Measurements from ENCODE around the gene LMO7.

Gene LMO7

DNA sequence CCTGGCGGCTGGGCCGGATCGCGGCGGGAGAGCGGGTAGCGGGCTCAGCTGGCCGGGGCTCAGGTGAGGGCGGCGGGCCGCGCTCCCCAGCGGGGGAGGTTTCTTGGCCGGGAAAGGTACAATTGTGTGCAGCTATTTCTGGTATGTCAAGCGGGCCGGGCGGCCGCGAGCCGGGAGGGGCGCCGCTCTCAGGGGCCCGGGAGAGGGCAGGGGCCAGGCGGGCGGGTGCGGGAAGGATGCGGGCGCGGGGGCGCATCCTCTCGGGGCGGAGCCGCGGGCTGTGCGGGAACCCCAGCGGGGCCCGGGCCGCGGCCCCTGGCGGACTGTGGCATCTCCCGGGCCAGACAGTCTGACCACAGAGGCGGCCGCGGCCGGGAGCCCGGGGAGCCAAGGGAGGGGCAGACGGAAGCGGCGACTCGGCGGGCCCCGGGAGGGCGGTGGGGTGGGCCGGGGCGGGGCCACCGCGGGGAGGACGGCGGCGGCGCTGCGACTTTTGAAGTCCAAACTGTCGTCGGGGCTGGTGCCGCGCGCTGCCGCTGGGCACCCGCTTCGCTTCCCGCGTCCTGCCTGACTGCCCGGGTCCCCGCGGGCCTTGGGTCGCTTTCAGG lies at the start of gene LMO7:
Gene LMO7 (plus strand): TSS at position 503 of the 608 bp plus-strand sequence. CDS start 328 bp downstream, outside the sequence.
- DNase-seq (ENCODE audit: low read depth), result no peak

GRCh38 chr13:75587679-75588078 lies 48.5 kb upstream of the LMO7 start:
- no peak for DNase-seq (ENCODE audit: low read depth)

- no peak for DNase-seq (ENCODE audit: low read depth)
Observed at GRCh38 chr13:75596657-75597182, 39.4 kb upstream of the LMO7 start.

DNA sequence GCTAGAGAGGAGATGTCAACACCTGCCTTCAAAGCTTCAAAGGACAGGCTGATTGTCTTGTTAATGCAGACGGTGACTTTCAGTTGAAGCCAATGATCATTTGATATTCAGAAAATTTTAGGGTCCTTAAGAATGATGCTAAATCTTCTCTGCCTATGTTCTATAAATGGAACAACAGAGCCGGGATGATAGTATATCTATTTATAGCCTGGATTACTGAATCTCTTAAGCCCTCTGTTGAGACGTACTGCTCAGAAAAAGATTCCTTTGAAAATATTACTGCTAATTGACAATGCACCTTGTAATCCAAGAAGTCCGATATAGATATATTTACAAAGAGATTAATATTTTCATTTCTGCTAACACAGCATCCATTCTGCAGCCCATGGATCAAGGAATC lies 35.8 kb upstream of the LMO7 start:
- no peak for DNase-seq (ENCODE audit: low read depth)

- no peak for DNase-seq (ENCODE audit: low read depth)
Observed at GRCh38 chr13:75603038-75603437, 33.1 kb upstream of the LMO7 start.

DNA sequence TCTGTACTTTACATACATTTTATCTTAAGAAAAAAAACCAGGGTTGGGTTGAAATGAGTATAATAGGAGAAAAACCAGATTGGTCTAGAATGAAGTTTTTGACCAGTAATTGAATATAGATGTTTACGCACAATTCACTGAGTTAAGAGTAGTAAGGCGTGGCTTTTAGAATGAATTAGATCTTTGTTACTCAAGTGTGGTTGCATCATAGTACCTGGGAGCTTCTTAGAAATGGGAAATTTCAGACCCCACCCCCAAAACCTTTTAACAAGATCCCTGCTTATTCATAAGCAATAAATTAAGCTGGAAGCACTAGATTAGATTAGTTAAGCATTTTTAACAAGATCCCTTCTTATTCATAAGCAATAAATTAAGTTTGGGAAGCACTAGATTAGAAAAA lies 28.7 kb upstream of the LMO7 start:
- no peak for DNase-seq (ENCODE audit: low read depth)

DNA sequence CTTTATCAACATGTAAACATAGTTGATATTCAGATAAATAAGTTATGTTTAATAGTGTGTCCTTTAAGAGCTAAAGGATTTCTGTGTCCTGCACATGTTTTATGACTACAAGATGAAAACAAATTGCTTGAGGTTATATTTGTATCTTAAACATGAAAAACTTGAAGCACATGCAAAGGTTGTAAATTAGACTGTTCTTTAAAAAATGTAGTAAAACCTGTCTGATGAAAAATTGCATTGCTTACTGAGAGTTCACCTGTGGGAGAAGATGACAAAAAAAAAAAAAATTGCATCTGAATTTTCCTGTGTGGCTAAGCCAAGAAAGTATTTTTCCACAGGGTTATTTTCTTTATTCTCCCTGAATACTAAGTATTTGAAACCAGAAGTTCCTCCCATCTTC lies 25.7 kb upstream of the LMO7 start:
- DNase-seq (ENCODE audit: low read depth), result no peak

DNA sequence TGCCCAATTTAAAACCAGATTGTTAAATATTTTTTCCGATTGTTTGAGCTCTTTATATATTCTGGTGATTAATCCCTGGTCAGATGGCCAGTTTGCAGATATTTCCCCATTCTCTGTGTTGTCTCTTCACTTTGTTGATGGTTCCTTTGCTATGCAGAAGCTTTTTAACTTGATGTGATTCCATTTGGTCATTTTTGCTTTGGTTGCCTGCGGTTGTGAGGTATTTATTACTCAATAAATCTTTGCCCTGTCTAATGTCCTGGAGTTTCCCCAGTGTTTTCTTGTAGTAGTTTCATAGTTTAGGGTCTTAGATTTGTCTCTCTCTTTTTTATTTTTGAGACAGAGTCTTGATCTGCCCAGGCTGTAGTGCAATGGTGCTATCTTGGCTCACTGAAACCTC lies 23.8 kb upstream of the LMO7 start:
- DNase-seq (ENCODE audit: low read depth), result no peak

DNA sequence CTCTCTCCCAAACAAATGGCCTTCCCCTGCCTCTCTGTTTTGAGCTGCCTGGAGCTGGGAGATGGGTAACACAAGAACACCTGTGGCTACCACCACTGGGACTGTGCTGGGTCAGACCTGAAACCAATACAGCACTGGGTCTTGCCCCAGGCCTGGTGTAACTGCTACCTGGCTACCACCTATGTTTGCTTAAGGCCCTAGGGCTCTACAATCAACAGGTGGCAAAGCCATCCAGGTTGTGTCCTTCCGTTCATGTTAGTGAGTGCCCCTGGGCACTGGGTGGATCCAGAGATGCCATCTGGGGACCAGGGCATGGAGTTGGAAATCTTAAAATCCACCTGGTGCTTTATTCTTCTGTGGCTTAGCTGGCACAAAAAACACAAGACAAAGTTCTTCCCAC lies 18.9 kb upstream of the LMO7 start:
- no peak for DNase-seq (ENCODE audit: low read depth)

- DNase-seq (ENCODE audit: low read depth), result no peak
Observed at GRCh38 chr13:75618308-75618707, 17.8 kb upstream of the LMO7 start.

GRCh38 chr13:75620020-75620419 lies 16.1 kb upstream of the LMO7 start:
- DNase-seq (ENCODE audit: low read depth), result no peak

DNA sequence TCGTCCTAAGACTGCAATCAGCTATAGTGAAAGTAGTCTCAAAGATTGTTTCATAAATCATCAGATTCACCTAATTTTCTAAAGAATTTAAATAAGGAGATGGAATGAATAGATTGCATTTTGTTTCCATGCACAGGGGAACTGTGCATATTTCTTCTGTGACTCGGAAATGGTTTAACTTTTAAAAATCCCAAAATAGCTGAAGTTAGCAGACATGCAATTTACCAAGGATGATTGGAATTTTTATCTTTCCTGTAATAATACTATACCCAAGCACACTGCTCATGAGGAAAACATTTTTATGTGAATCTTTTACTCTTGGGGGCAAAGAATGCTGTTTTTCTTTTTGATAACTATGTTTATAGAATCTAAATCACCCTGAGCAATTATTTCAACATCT lies 15.0 kb upstream of the LMO7 start:
- DNase-seq (ENCODE audit: low read depth), result peak; percentile 61

DNA sequence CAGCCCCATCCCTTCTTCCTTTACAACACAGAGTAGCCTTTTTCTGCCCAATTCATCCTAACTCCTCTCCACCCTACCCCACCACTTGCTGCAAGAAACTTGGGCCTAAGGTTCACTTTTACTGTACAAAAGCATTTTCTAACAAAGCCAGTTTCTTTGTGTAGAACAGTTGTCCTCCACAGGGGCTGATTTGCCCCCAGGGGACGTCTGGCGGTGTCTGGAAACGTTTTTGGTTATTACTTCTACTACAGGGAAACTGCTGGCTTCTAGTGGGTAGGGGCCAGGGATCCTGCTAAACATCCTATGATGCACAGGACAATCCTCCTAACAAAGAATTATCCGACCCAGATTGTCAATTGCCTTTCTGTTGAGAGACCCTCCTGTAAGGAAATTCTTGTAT lies 7.3 kb upstream of the LMO7 start:
- no peak for DNase-seq (ENCODE audit: low read depth)

GRCh38 chr13:75633285-75633684 lies 2.8 kb upstream of the LMO7 start:
- DNase-seq (ENCODE audit: low read depth), result peak; percentile 60

- no peak for DNase-seq (ENCODE audit: low read depth)
Observed at GRCh38 chr13:75635101-75635827, 866 bp upstream of the LMO7 start.

DNA sequence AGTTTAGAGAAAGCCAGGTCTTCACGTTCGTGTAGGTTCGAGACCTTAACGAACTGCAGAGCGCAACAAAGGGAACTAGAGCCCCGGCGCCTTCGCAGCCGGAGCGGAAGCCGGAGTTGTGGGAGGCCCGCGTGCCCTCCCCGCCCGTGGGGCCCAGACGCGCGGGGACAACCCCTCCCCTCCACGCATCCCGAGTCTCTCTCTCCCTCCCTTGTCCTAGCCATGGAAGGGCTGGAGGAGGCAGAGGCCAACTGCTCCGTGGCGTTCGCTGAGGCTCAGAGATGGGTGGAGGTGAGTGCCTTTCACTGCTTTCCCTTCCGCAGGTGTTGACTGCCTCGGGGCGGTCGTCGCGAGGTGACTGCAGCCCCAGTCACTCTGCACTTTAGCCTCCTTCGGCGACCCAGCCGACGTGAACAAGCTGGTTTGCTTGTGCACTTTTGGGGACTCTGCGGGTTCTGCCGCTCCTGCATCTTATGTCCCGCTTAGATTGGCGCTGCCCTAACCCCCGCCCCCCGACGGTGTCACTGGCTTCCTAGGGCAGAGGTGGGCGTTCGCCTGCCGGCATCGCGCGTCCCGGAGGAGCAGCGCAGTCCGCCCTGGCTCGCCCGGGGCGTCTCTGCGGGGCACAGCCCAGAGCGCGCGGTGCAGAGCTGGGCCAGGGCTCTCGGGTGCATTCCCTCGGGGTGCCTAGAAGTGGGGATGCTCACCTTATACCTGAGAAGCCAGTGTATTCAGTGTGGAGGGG lies 478 bp downstream of the LMO7 start:
- DNase-seq (ENCODE audit: low read depth), result no peak

GRCh38 chr13:75637181-75637750 lies 1.1 kb downstream of the LMO7 start:
- no peak for DNase-seq (ENCODE audit: low read depth)

- no peak for DNase-seq (ENCODE audit: low read depth)
Observed at GRCh38 chr13:75639454-75639853, 3.3 kb downstream of the LMO7 start.

DNA sequence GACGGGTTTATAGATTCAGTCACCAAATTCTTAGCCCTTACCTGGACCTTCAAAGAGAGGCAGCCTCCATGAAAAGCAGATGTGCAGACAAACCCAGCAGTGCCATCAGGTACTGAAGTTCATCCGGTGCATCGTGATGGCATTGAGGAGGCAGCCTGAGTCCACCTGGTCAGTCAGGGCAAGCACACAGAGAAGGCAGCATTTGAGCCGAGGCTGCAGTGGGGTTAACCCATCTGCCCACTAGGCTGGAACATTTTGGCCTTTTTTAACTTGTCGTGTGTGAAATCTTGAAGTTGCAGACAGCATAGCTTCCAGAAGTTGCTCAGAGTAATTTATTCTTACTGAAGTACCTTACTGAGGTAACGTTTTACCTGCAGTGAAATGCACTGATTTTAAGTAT lies 4.9 kb downstream of the LMO7 start:
- no peak for DNase-seq (ENCODE audit: low read depth)

DNA sequence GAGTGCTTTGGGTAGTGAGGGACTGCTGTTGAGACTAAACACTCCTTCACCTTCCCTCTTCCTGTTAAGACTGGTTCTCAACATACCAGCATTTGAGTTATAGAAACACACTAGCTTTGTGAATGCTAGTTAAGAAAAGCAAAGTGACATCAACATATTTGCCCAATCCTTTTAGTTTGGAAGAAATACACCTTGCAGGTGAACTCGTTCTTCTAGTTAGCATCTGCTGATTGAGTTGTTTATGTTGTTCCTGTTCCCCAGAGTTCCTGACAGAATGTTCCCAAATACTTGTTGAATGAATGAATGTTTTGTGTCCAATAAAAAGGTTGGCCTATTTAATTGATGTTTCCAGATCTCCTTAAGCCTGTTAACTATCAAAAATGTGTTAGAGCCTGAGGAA lies 7.1 kb downstream of the LMO7 start:
- DNase-seq (ENCODE audit: low read depth), result no peak

GRCh38 chr13:75643693-75644092 lies 7.6 kb downstream of the LMO7 start:
- DNase-seq (ENCODE audit: low read depth), result no peak

DNA sequence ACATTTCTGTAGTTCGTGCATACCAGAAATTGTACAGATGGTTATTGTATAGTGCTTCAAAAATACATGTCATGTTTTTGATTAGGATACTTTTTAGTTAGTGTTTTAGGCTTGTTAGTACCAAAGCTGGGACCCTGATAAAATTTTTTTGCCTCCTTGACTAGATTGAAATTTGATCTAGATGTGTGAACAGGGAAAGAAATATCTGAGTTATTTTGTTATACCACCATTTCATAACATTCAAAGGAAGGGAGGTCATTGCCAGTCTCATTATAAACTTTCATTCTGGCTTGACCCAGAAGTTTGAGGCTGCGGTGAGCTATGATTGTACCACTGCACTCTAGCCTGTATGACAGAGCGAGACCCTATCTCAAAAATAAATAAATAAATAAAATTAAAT lies 9.0 kb downstream of the LMO7 start:
- DNase-seq (ENCODE audit: low read depth), result no peak

All from HS-27A (cell line).